GM19099 (cell line): ENCODE results near the gene SGCE.

Source experiments
- POLR2A ChIP-seq: IDR thresholded peaks from 3 replicates; pipeline ENCODE4 v1.6.1; 2011; ENCODE audit warnings: low read depth; ENCODE audit not compliant: insufficient read length; ENCODE audit errors: extremely low read depth

Gene SGCE

DNA sequence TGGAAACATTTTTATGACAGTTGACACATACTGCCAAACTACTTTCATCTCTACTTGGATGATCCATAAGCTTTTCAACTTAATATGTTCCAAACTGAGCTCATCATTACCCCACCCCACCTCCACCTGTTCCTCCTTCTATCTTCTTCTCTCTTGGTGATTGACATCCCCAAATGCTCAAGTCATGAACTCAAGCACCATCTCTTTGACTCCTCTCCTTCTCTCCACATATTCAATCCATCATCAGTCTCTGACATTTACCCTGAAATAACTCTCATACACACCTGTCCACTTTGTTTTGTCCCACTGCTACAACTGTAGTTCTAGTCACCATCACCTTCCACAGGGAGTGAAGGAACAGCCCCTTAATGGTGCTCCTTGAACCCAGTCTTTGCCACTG, 43.3 kb downstream of the SGCE start:
- TF ChIP-seq POLR2A: no peak

DNA sequence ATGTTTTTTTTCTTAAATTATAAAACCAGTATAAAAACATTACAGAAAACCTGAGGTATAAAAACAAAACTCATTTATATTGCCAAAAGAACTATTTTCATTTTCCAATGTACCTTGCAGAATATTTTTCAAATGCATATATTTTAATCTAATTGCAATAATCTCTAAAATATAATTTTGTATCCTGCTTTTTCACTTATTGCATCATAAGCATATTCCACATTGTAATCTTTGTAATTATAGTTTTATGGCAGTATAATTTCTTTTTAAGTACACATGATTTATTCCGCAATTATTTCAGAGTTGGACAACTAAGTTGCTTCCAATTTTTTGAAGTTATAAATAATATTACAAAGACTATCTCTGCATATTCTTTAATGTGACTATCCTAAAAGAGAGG, 43.7 kb downstream of the SGCE start:
- TF ChIP-seq POLR2A: no peak

DNA sequence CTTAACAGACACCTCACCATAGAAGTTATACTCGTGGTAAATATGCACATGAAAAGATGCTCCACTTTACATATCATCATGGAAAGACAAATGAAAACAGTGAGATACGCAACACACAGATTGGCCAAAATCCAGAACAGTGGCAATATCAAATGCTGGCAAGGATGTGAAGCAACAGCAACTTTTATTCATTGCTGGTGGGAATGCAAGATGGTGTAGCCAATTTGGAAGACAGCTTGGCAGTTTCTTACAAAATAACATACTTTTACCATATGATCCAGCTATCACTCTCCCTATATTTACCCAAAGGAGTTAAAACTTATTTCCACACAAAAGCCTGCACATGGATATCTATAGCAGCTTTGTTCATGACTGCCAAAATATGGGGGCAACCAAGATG, 46.4 kb downstream of the SGCE start:
- no peak for TF ChIP-seq POLR2A

DNA sequence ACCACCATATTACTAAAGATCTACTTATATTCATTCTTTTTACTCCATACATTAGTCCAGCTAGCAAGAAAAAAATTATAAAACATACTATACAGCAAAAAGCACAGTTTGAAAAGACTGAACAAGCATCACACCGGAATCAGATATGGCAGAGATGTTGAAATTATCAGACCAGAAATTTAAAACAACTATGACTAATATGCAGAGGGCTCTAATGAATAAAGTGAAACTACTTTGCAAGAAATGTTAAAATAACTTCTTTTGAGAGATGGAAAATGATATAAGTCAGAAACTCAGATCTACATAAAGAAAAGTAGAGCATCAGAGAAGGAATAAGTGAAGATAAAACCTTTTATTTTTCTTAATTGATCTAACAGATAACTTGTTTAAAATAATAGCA, 50.9 kb downstream of the SGCE start:
- no peak for TF ChIP-seq POLR2A

DNA sequence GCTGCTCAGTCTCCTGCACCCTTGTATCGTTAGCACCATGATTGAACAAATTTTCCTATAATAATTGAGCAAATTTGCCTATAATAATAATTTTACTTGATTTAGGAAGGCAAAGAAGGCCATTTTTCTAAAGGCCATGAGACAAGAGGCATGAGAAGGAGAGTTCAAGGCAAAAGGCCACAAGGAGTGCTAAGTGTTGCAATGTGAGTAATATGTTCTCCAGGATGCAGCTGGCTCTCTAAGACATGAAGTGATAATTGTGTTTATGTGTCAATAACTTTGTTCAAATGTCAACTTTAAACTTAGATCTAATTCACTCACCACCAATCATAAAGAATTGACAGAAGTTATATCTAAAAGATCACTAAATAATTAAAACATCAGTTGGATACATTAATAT, 53.8 kb downstream of the SGCE start:
- no peak for TF ChIP-seq POLR2A

DNA sequence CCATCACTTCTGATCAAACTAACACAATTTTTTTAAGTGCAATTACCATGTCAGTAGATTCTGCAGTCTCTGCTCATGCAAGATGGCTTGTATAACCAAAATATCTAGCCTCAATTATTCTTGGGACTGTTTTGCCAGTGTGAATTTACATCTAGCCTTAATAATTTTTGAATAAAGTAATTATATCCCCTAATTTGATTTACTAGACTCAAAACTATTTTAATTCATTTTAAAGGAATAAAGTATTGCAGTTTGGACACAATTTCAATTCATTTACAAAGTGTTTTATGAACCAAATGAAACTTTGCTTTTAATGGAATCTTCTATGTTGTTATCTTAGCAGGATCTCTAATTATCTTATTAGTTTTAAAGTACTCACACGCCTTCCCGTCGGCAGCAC, 55.7 kb downstream of the SGCE start:
- TF ChIP-seq POLR2A: no peak

DNA sequence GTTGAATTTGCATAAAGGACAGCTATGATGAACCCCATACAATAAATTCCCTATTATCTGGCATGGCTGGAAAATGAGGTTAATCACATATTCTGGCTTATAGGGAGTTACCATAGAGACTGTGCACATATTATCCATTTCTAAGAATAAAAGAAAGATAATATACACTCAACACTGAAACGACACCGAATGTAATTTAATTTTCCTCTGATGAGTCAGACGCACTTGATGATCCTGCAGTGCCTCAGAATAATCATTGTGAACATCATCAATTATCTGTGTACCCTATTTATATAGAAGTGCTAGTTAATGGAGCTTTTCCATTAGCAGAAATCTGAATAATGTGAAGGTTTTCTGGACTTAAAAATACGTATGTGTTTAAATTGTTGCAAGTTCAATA, 60.2 kb downstream of the SGCE start:
- TF ChIP-seq POLR2A: no peak

DNA sequence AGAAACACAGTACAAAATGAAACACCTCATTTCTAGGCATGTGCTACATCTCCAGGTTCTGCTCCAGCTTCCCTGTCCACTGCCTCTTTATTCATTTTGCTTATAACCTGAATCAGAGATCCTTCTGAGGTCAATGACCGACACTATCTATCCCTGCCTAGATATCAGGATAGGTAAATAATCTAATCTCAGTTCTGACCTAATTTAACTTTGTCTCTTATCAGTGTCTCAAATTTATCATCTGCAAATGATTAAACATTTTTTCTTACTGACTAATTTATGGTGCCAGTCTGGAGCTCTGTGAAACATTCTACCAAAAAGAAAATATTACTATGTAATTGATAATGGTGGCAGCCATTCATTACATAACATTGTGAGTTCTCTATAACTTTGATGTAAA, 61.1 kb downstream of the SGCE start:
- no peak for TF ChIP-seq POLR2A

DNA sequence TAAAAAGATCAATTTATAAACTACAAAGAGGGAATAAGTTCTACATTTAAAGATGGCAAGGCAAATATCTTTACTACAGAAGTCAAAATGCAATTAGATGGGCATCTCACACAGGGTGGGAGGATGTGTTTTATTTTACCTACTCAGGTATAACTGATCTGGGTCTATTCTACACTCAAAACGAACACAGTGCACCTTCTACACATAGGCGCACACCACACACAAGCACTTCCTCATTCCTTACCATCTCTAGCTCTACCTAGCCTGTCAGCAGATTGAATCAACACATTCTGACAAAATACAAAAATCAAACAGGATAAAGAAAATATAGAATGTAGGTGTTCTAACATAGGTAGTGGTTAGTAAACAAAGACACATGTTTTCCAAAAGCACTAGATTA, 64.8 kb downstream of the SGCE start:
- no peak for TF ChIP-seq POLR2A

DNA sequence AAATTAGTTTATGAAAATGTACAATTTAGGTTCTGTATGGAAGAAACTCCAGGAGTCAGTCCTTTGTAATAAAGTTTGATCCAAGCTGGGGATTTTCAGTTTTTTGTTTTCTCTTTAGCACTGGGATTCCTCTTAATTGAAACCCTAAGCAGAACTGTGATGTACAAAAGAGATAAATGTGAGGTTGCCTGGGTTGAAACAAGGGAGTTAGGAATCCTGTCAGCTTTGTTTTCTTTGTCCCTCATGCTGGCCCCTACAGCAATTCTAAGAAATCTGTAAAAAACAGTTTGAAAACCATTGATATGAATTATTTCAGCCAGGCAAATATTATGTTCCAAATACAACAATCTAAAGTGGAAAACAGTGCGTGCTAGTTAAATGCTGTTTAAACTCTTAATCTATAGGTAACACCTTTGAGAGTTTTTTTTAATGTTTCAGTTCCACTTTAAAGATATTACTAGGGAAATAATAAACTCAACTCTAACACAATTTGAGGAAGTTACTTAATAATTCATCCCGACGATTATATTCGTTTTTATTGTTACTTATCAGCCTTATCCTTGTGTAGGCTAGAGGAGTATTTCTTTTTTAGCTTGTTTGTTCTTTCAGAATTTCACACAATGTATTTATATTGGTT, 65.3 kb downstream of the SGCE start:
- no peak for TF ChIP-seq POLR2A

DNA sequence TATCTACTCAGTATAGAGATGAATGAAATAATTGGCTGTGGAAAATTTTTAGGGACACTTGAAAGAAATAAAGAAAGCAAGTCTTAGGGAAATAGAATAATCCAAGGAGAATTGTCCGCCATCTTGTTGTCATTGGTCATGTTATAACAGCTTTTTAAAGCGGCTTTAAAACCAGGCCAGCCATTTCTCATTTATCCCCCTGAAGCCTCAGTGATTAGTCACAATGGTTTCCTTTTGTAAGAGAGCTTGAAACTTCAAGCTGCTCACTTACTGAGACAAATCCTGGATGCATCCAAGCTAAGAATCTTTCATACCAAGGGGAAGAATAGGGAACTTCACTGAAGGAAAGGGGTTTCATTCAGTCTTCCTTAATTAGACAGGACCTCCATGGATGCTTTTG, 67.9 kb downstream of the SGCE start:
- TF ChIP-seq POLR2A: no peak

DNA sequence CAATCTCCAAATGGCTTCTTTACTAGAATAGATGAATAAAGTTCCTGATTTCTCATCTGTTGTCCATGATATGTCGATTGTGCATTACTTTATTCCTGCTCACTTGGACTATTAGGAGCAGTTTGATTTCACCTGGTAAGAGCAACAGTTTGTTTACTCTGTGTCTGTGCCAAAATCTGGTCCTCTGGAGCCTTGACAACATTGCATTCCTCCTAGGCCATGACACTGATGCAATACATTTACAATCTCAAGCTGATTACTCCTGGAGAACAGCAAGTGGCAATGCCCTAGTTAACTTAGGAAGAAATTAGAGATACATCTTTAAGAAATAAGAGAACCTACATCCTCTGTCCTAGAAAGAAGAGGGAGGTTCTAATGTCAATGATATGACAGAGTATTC, 71.8 kb downstream of the SGCE start:
- TF ChIP-seq POLR2A: no peak

DNA sequence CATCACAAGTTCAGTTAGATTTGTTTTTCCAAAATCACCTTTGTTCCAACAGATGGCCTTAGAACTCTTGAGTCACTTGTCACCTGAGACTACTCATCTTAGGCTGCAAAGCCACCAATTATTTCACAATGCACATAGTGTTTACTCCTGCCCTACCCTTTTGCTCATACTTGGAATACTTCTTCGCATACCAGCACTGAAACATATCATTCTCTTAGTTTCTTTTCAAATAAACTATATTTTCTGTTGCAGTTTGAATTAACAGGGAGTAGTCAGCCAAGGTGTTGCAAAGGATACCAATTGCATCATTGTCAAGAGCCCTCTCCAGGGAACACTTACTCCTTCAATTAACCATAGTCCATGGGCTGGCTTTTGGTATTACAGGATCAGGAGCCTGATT, 75.3 kb downstream of the SGCE start:
- no peak for TF ChIP-seq POLR2A

DNA sequence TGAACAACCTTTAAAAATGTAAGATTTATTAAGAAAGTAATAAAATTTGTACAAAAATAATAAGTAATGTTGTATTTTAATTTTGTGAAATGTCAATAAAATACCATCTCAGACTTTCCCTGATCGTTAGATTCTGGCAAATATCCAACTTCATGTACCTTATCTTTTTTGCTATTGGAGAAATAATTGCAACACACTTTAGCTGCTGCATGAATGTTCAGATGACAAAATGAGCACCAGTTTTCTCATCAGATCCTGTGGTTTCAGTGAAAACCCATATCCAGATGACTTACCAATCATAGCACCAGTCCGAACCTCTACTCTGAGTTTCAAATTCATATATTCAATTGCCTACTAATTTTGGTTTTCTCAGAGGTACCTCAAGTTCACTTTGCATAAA, 76.5 kb downstream of the SGCE start:
- no peak for TF ChIP-seq POLR2A

DNA sequence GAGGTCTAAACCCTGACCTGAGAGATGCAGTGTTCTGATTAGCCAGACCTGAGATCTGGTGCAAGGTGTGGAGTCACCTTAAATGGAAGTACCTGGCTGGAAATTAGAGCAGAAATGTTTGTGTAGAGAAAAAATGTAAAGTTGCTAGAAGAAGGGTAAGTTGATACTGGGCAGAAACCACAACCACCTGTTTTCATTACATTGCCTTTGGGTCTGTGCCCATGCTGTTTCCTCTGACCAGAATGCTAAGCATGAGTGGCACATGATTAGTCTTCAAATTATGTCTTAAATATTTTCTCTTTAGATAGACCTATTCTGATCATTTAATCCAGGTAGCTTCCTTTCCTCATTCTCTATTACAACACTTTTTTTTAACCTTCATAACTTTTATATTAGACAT, 77.3 kb downstream of the SGCE start:
- TF ChIP-seq POLR2A: no peak

DNA sequence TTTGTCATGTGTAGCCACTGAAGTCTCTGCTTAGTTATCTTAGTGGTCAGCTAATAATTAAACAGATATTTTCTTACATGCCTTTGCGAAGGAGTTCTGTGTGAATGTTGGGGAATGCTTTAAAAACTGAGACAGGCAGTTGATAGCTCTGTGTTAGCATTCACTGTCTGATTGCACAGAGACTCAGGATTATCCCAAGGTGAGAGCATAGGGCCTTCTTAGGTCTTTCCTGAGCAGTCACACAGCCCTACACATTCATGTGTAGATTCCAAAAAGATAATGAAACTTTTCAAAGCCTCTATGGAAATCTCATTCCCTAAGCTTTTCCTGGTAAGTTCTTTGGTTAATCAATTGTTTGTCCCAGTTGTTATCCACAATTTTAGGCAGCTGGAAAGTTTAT, 78.6 kb downstream of the SGCE start:
- no peak for TF ChIP-seq POLR2A

DNA sequence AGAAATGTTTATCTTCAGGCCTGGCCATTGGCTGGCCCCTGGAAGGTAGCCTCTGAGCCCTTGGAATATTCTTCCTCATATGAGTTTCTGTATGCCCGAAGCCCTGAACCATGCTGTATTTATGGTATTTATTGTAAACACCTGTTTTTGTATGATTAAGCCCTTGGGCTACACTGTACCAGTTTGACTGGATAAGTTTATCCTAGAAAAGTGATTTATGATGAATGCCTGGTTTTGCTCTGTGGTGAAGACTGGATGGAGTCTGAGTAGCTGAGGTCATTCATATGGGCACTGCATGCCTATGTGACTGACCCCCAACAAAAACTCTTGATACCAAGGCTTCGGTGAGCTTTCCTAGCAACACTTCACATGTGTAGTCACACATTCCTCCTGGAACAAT, 79.6 kb downstream of the SGCE start:
- TF ChIP-seq POLR2A: no peak
